ENCODE data around the gene NCDN. TPM values are rescaled to one million over a fixed set of nuclear protein-coding genes. Genes with fewer than 3 reads are reported as not detected.
A peak's percentile ranks its signal among the peaks of the same experiment; 100 is the strongest.

Gene NCDN
- total RNA-seq, 1 experiment from 2014 or later, result 39.2 TPM

DNA sequence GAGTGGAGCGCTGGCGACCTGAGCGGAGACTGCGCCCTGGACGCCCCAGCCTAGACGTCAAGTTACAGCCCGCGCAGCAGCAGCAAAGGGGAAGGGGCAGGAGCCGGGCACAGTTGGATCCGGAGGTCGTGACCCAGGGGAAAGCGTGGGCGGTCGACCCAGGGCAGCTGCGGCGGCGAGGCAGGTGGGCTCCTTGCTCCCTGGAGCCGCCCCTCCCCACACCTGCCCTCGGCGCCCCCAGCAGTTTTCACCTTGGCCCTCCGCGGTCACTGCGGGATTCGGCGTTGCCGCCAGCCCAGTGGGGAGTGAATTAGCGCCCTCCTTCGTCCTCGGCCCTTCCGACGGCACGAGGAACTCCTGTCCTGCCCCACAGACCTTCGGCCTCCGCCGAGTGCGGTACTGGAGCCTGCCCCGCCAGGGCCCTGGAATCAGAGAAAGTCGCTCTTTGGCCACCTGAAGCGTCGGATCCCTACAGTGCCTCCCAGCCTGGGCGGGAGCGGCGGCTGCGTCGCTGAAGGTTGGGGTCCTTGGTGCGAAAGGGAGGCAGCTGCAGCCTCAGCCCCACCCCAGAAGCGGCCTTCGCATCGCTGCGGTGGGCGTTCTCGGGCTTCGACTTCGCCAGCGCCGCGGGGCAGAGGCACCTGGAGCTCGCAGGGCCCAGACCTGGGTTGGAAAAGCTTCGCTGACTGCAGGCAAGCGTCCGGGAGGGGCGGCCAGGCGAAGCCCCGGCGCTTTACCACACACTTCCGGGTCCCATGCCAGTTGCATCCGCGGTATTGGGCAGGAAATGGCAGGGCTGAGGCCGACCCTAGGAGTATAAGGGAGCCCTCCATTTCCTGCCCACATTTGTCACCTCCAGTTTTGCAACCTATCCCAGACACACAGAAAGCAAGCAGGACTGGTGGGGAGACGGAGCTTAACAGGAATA, 19.7 kb downstream of the NCDN start:
- Mint-ChIP-seq H3K9me3 (no peaks in the 10 kb centered on the region), H3K4me1 (peaks cover 38% of the 10 kb centered on the region), H3K36me3 (no peaks in the 10 kb centered on the region), H3K27me3 (ENCODE audit: low read depth) (peaks cover 79% of the 10 kb centered on the region), H3K4me3 (peak overlapping the region; percentile 74), H3K27ac (no peak overlapping the region)
- ChIA-PET CTCF (interaction anchor here (0.6 to 2.5 kb wide), 10 partner anchors 9 to 149 kb away, joined by 3 to 24 read pairs (median 8); no protein-coding TSS in a partner anchor), POLR2A (interaction anchor here (1.2 to 1.4 kb wide), 2 partner anchors 9 to 192 kb away, joined by 3 to 6 read pairs; partner anchors contain the start of gene CLSPN)
- DNase-seq (ENCODE audit: low spot score) (peak; percentile 54), ATAC-seq (peak; percentile 29)
- TF ChIP-seq KAT7 (CRISPR knock-in tag; IDR thresholded peaks at IDR 0.05; ENCODE audit: borderline replicate concordance) (0 out of 2 replicates have a peak, but pooled peaks have one; percentile 67), ZNF532 (CRISPR knock-in tag; IDR thresholded peaks at IDR 0.05; ENCODE audit: borderline replicate concordance) (no peak), SMAD3 (CRISPR knock-in tag; IDR thresholded peaks at IDR 0.05; ENCODE audit: borderline replicate concordance) (no peak), CREM (CRISPR knock-in tag; IDR thresholded peaks at IDR 0.05) (no peak), ZNF317 (CRISPR knock-in tag; IDR thresholded peaks at IDR 0.05; ENCODE audit: borderline replicate concordance, low read depth) (no peak), NFE2L1 (CRISPR knock-in tag; IDR thresholded peaks at IDR 0.05) (no peak), FOXJ3 (CRISPR knock-in tag; IDR thresholded peaks at IDR 0.05; ENCODE audit: borderline replicate concordance) (no peak), TP53 (CRISPR knock-in tag; IDR thresholded peaks at IDR 0.05) (no peak), FOXP4 (CRISPR knock-in tag; IDR thresholded peaks at IDR 0.05) (no peak), ZNF423 (CRISPR knock-in tag; IDR thresholded peaks at IDR 0.05) (no peak), PRRX2 (CRISPR knock-in tag; IDR thresholded peaks at IDR 0.05) (no peak), ARID4B (CRISPR knock-in tag; IDR thresholded peaks at IDR 0.05; ENCODE audit: borderline replicate concordance) (no peak), HMGXB4 (CRISPR knock-in tag; IDR thresholded peaks at IDR 0.05) (peak; percentile 46; the same call in 1 of the 2 replicates)
- TF ChIP-seq, protein P1, sequence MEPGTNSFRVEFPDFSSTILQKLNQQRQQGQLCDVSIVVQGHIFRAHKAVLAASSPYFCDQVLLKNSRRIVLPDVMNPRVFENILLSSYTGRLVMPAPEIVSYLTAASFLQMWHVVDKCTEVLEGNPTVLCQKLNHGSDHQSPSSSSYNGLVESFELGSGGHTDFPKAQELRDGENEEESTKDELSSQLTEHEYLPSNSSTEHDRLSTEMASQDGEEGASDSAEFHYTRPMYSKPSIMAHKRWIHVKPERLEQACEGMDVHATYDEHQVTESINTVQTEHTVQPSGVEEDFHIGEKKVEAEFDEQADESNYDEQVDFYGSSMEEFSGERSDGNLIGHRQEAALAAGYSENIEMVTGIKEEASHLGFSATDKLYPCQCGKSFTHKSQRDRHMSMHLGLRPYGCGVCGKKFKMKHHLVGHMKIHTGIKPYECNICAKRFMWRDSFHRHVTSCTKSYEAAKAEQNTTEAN (CRISPR knock-in tag; IDR thresholded peaks at IDR 0.05), result 0 out of 2 replicates have a peak, but pooled peaks have one; percentile 56
- TF ChIP-seq, protein P2, sequence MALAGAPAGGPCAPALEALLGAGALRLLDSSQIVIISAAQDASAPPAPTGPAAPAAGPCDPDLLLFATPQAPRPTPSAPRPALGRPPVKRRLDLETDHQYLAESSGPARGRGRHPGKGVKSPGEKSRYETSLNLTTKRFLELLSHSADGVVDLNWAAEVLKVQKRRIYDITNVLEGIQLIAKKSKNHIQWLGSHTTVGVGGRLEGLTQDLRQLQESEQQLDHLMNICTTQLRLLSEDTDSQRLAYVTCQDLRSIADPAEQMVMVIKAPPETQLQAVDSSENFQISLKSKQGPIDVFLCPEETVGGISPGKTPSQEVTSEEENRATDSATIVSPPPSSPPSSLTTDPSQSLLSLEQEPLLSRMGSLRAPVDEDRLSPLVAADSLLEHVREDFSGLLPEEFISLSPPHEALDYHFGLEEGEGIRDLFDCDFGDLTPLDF (CRISPR knock-in tag; IDR thresholded peaks at IDR 0.05), result 0 out of 2 replicates have a peak, but pooled peaks have one; percentile 67
- TF ChIP-seq, protein P3, sequence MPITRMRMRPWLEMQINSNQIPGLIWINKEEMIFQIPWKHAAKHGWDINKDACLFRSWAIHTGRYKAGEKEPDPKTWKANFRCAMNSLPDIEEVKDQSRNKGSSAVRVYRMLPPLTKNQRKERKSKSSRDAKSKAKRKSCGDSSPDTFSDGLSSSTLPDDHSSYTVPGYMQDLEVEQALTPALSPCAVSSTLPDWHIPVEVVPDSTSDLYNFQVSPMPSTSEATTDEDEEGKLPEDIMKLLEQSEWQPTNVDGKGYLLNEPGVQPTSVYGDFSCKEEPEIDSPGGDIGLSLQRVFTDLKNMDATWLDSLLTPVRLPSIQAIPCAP (CRISPR knock-in tag; IDR thresholded peaks at IDR 0.05), result no peak
- TF ChIP-seq, protein P4, sequence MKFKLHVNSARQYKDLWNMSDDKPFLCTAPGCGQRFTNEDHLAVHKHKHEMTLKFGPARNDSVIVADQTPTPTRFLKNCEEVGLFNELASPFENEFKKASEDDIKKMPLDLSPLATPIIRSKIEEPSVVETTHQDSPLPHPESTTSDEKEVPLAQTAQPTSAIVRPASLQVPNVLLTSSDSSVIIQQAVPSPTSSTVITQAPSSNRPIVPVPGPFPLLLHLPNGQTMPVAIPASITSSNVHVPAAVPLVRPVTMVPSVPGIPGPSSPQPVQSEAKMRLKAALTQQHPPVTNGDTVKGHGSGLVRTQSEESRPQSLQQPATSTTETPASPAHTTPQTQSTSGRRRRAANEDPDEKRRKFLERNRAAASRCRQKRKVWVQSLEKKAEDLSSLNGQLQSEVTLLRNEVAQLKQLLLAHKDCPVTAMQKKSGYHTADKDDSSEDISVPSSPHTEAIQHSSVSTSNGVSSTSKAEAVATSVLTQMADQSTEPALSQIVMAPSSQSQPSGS (CRISPR knock-in tag; IDR thresholded peaks at IDR 0.05; ENCODE audit: borderline replicate concordance, low read depth), result no peak

Data from WTC11 (cell line).